ENCODE data around the gene SH3PXD2B. TPM values are rescaled to one million over a fixed set of nuclear protein-coding genes. Genes with fewer than 3 reads are reported as not detected.

Gene SH3PXD2B
- total and polyA plus RNA-seq, 2 of the 13 experiments (the other 11 are each of a cell fraction or from before 2014, with no cell fraction given), result 3.4 to 4.6 TPM

DNA sequence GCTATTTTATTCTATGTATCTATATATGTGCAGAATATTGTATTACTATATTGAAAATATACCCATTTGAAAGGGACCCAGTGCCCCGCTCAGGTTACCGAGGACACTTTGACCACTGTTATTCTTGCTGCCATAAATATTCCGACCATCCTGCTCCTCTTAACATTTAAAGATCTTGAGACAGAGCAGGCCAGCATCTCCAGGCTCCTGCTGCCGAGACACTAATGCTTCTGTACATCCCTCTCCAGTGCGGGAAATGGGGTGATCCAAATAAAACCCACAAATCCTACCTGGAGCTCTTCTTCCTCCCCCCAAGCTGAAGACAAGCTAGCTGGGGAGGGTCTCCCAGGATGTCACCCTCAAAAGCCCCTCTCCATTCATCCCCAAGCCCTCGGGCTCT, 3.9 kb downstream of the SH3PXD2B start:
- no peak overlapping the region for H3K4me2 ChIP-seq (ENCODE audit: low read depth, low read length)
- no peaks in the 10 kb centered on the region; a peak in 1 of 5 replicates for H3K27me3 ChIP-seq (ENCODE audit: control insufficient read depth in 1 of 2, insufficient read depth in 2 of 2, low read length in 2 of 2)
- in situ Hi-C loops (cut with HindIII; ENCODE audit: extremely low pct_ligation_motif_present, low pct_unique_long_range_greater_than_20kb), result loop anchor here (5.0 kb wide), 1 partner anchor 33 kb away; no protein-coding TSS in a partner anchor
- no peak overlapping the region for H3K27ac ChIP-seq (ENCODE audit: extremely low read length, insufficient read depth, low read length)
- H3K4me3 ChIP-seq (replicated peaks in 1 of 3; ENCODE audit: insufficient read depth in 1 of 3, low read depth in 2 of 3, low read length in 3 of 3), result no peak overlapping the region
- ChIA-PET CTCF (ENCODE audit: low intra/inter-chr PET ratio, low total read pairs) (no interaction called here), POLR2A (no interaction called here)
- peaks cover 35% of the 10 kb centered on the region for H3K4me1 ChIP-seq (ENCODE audit: insufficient read depth, low read length)
- no peak for FAIRE-seq
- WGBS (ENCODE audit: low lambda C conversion rate), result 93% methylated on average over 6 of the region's 6 CpGs
- intact Hi-C loops (cut with micrococcal nuclease; ENCODE audit: unreplicated experiment), result loop anchor here (5.0 kb wide), 1 partner anchor 158 kb away; no protein-coding TSS in a partner anchor
- TF ChIP-seq, protein P1, sequence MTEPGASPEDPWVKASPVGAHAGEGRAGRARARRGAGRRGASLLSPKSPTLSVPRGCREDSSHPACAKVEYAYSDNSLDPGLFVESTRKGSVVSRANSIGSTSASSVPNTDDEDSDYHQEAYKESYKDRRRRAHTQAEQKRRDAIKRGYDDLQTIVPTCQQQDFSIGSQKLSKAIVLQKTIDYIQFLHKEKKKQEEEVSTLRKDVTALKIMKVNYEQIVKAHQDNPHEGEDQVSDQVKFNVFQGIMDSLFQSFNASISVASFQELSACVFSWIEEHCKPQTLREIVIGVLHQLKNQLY (CRISPR knock-in tag; IDR thresholded peaks at IDR 0.05), result no peak
- TF ChIP-seq ISL2 (CRISPR knock-in tag; IDR thresholded peaks at IDR 0.05), result no peak
- TF ChIP-seq KDM3A (CRISPR knock-in tag; IDR thresholded peaks at IDR 0.05; ENCODE audit: low read depth), result no peak
- TF ChIP-seq, protein P2, sequence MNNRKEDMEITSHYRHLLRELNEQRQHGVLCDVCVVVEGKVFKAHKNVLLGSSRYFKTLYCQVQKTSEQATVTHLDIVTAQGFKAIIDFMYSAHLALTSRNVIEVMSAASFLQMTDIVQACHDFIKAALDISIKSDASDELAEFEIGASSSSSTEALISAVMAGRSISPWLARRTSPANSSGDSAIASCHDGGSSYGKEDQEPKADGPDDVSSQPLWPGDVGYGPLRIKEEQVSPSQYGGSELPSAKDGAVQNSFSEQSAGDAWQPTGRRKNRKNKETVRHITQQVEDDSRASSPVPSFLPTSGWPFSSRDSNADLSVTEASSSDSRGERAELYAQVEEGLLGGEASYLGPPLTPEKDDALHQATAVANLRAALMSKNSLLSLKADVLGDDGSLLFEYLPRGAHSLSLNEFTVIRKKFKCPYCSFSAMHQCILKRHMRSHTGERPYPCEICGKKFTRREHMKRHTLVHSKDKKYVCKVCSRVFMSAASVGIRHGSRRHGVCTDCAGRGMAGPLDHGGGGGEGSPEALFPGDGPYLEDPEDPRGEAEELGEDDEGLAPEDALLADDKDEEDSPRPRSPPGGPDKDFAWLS (CRISPR knock-in tag; IDR thresholded peaks at IDR 0.05; ENCODE audit: borderline replicate concordance), result no peak
- no peak for TF ChIP-seq NFE2 (CRISPR knock-in tag; IDR thresholded peaks at IDR 0.05)
- TF ChIP-seq ZNF367 (CRISPR knock-in tag; IDR thresholded peaks at IDR 0.05; ENCODE audit: borderline replicate concordance), result no peak
- no peak for TF ChIP-seq ZNF382 (CRISPR knock-in tag; IDR thresholded peaks at IDR 0.05; ENCODE audit: borderline replicate concordance)
- TF ChIP-seq KDM2A (CRISPR knock-in tag; IDR thresholded peaks at IDR 0.05; ENCODE audit: borderline replicate concordance, low read depth), result no peak
- TF ChIP-seq KLF15 (CRISPR knock-in tag; IDR thresholded peaks at IDR 0.05; ENCODE audit: borderline replicate concordance), result no peak
- no peak for TF ChIP-seq ZNF772 (CRISPR knock-in tag; IDR thresholded peaks at IDR 0.05)
- TF ChIP-seq, protein P3, sequence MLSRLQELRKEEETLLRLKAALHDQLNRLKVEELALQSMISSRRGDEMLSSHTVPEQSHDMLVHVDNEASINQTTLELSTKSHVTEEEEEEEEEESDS (CRISPR knock-in tag; IDR thresholded peaks at IDR 0.05; ENCODE audit: borderline replicate concordance), result no peak
- TF ChIP-seq CCAR2 (optimal IDR thresholded peaks at IDR 0.05; ENCODE audit: low read depth, low read length), result no peak
- TF ChIP-seq, protein P4, sequence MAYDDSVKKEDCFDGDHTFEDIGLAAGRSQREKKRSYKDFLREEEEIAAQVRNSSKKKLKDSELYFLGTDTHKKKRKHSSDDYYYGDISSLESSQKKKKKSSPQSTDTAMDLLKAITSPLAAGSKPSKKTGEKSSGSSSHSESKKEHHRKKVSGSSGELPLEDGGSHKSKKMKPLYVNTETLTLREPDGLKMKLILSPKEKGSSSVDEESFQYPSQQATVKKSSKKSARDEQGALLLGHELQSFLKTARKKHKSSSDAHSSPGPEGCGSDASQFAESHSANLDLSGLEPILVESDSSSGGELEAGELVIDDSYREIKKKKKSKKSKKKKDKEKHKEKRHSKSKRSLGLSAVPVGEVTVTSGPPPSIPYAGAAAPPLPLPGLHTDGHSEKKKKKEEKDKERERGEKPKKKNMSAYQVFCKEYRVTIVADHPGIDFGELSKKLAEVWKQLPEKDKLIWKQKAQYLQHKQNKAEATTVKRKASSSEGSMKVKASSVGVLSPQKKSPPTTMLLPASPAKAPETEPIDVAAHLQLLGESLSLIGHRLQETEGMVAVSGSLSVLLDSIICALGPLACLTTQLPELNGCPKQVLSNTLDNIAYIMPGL (CRISPR knock-in tag; IDR thresholded peaks at IDR 0.05; ENCODE audit: borderline replicate concordance in 1 of 2, low read depth in 1 of 2), result no peak
- TF ChIP-seq, protein P5, sequence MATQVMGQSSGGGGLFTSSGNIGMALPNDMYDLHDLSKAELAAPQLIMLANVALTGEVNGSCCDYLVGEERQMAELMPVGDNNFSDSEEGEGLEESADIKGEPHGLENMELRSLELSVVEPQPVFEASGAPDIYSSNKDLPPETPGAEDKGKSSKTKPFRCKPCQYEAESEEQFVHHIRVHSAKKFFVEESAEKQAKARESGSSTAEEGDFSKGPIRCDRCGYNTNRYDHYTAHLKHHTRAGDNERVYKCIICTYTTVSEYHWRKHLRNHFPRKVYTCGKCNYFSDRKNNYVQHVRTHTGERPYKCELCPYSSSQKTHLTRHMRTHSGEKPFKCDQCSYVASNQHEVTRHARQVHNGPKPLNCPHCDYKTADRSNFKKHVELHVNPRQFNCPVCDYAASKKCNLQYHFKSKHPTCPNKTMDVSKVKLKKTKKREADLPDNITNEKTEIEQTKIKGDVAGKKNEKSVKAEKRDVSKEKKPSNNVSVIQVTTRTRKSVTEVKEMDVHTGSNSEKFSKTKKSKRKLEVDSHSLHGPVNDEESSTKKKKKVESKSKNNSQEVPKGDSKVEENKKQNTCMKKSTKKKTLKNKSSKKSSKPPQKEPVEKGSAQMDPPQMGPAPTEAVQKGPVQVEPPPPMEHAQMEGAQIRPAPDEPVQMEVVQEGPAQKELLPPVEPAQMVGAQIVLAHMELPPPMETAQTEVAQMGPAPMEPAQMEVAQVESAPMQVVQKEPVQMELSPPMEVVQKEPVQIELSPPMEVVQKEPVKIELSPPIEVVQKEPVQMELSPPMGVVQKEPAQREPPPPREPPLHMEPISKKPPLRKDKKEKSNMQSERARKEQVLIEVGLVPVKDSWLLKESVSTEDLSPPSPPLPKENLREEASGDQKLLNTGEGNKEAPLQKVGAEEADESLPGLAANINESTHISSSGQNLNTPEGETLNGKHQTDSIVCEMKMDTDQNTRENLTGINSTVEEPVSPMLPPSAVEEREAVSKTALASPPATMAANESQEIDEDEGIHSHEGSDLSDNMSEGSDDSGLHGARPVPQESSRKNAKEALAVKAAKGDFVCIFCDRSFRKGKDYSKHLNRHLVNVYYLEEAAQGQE (IDR thresholded peaks at IDR 0.05; ENCODE audit: borderline replicate concordance in 1 of 2, low read depth in 1 of 2, low read length in 2 of 2), result no peak
- no peak for TF ChIP-seq ZNF589 (CRISPR knock-in tag; conservative IDR thresholded peaks at IDR 0.05)
- no peak for TF ChIP-seq KLF9 (CRISPR knock-in tag; IDR thresholded peaks at IDR 0.05; ENCODE audit: low read depth)
- TF ChIP-seq ZNF75D (CRISPR knock-in tag; IDR thresholded peaks at IDR 0.05; ENCODE audit: borderline replicate concordance), result no peak
- no peaks in the 10 kb centered on the region for H3K9me3 ChIP-seq (ENCODE audit: low read length)
- H2AFZ ChIP-seq (ENCODE audit: low read length), result no peak overlapping the region
- BruUV-seq (replicated peaks), result no TSS peak
- peaks cover 8% of the 10 kb centered on the region for H4K20me1 ChIP-seq (ENCODE audit: insufficient read depth, low read length)
- no peak overlapping the region for H3K9ac ChIP-seq (ENCODE audit: insufficient read depth, low read depth, low read length)
- peaks cover 2% of the 10 kb centered on the region for H3K79me2 ChIP-seq (ENCODE audit: insufficient read depth, low read length)
- DNase-seq (ENCODE audit: low spot score), result no peak
- ATAC-seq, result no peak
- H3K36me3 ChIP-seq (replicated peaks in 1 of 2; ENCODE audit: control insufficient read depth in 1 of 2, insufficient read depth in 2 of 2, low read length in 2 of 2), result no peaks in the 10 kb centered on the region
